Astrocyte (in vitro differentiated cells and primary cell): ENCODE measurements around the gene MATCAP1. TPM values are rescaled to one million over a fixed set of nuclear protein-coding genes. Genes with fewer than 3 reads are reported as not detected.

Experiments used
- DNase-seq: peaks from one replicate; pipeline ENCODE4 v3.0.0-alpha.2; 2010; ENCODE audit warnings: low read depth
- FAIRE-seq: peaks from 2 replicates; lab custom pipeline; 2011; peaks lifted over from hg19 to GRCh38; lab: Jason Lieb, UNC
- H2AFZ ChIP-seq: 2 replicates; pipeline ENCODE4 v1.6.0; 2012; ENCODE audit warnings: low read depth, low read length, inconsistent platforms
- H3K27ac ChIP-seq: 2 replicates; pipeline ENCODE4 v1.5.1; 2011; ENCODE audit warnings: low read depth, low read length, inconsistent platforms
- H3K27me3 ChIP-seq: 2 replicates; pipeline ENCODE4 v1.6.0; 2011; ENCODE audit warnings: low read length, inconsistent platforms; ENCODE audit not compliant: insufficient read depth
- H3K36me3 ChIP-seq: 2 replicates; pipeline ENCODE4 v1.5.1; 2011; ENCODE audit warnings: low read length, inconsistent platforms; ENCODE audit not compliant: insufficient read depth
- H3K4me1 ChIP-seq: 2 replicates; pipeline ENCODE4 v1.5.1; 2011; ENCODE audit warnings: low read length, inconsistent platforms; ENCODE audit not compliant: insufficient read depth
- H3K4me2 ChIP-seq: 2 replicates; pipeline ENCODE4 v1.6.0; 2012; ENCODE audit warnings: low read length, inconsistent platforms
- H3K4me3 ChIP-seq: 2 replicates; pipeline ENCODE4 v1.5.1; 2011; ENCODE audit warnings: low read depth, mild to moderate bottlenecking, low read length, inconsistent platforms; ENCODE audit not compliant: insufficient read depth
- H3K79me2 ChIP-seq: 2 replicates; pipeline ENCODE4 v1.6.0; 2012; ENCODE audit warnings: mild to moderate bottlenecking, low read length, inconsistent platforms; ENCODE audit not compliant: insufficient read depth
- H3K9ac ChIP-seq: 2 replicates; pipeline ENCODE4 v1.6.0; 2012; ENCODE audit warnings: mild to moderate bottlenecking, low read length, inconsistent platforms
- H3K9me3 ChIP-seq: 2 replicates; pipeline ENCODE4 v1.5.1; 2012; ENCODE audit warnings: low read depth, mild to moderate bottlenecking, low read length, inconsistent platforms; ENCODE audit not compliant: insufficient read depth
- H4K20me1 ChIP-seq: 2 replicates; pipeline ENCODE4 v1.6.0; 2012; ENCODE audit warnings: low read length, inconsistent platforms; ENCODE audit not compliant: insufficient read depth
- H3K27ac Mint-ChIP-seq: one replicate; pipeline ENCODE4 v1.8.0; 2021; ENCODE audit warnings: mild to moderate bottlenecking, mixed read lengths; ENCODE audit not compliant: unreplicated experiment
- H3K27me3 Mint-ChIP-seq: one replicate; pipeline ENCODE4 v1.8.0; 2021; ENCODE audit warnings: low read depth, mixed read lengths; ENCODE audit not compliant: unreplicated experiment
- H3K36me3 Mint-ChIP-seq: one replicate; pipeline ENCODE4 v1.8.0; 2021; ENCODE audit warnings: low read depth, mixed read lengths; ENCODE audit not compliant: unreplicated experiment
- H3K4me1 Mint-ChIP-seq: one replicate; pipeline ENCODE4 v1.8.0; 2021; ENCODE audit warnings: low read depth, mixed read lengths; ENCODE audit not compliant: unreplicated experiment
- H3K4me3 Mint-ChIP-seq: one replicate; pipeline ENCODE4 v1.8.0; 2021; ENCODE audit warnings: mild to moderate bottlenecking, moderate library complexity, mixed read lengths; ENCODE audit not compliant: unreplicated experiment
- H3K9me3 Mint-ChIP-seq: one replicate; pipeline ENCODE4 v1.8.0; 2021; ENCODE audit warnings: mild to moderate bottlenecking, mixed read lengths; ENCODE audit not compliant: unreplicated experiment
- EZH2 ChIP-seq: IDR thresholded peaks from 2 replicates; pipeline ENCODE4 v1.6.1; 2012; ENCODE audit warnings: mild to moderate bottlenecking, low read length, inconsistent platforms; ENCODE audit not compliant: insufficient read depth
- total RNA-seq: library from RNA; stranded (reverse); gene quantifications from 2 replicates; pipeline ENCODE4 v1.2.1, GENCODE V29; 2021
- TF ChIP-seq, protein P1 (sequence below): IDR thresholded peaks from 2 replicates; pipeline ENCODE4 v1.5.1; 2011; ENCODE audit warnings: low read depth, mild to moderate bottlenecking, inconsistent platforms, low read length, moderate library complexity; ENCODE audit not compliant: insufficient read depth

The MATCAP1 gene
- total RNA-seq, 1 donor from 2014 or later: 26.1 TPM

GRCh38 chr16:67223992-67224391, 40.2 kb upstream of the MATCAP1 start:
- Histone ChIP-seq H3K9me3 (no peaks in the 10 kb centered on the region), H3K4me3 (no peak overlapping the region), H4K20me1 (peaks cover 13% of the 10 kb centered on the region), H3K36me3 (peaks cover 11% of the 10 kb centered on the region), H3K4me1 (peaks cover 20% of the 10 kb centered on the region), H3K27ac (no peak overlapping the region), H3K9ac (no peak overlapping the region), H3K4me2 (no peak overlapping the region), H3K79me2 (peaks cover 32% of the 10 kb centered on the region), H2AFZ (no peak overlapping the region), H3K27me3 (no peaks in the 10 kb centered on the region)
- peaks cover 3% of the 10 kb centered on the region for H3K4me1 Mint-ChIP-seq
- H3K9me3 Mint-ChIP-seq: no peaks in the 10 kb centered on the region
- H3K27me3 Mint-ChIP-seq: no peaks in the 10 kb centered on the region
- no peak overlapping the region for H3K27ac Mint-ChIP-seq
- TF ChIP-seq, protein P1, sequence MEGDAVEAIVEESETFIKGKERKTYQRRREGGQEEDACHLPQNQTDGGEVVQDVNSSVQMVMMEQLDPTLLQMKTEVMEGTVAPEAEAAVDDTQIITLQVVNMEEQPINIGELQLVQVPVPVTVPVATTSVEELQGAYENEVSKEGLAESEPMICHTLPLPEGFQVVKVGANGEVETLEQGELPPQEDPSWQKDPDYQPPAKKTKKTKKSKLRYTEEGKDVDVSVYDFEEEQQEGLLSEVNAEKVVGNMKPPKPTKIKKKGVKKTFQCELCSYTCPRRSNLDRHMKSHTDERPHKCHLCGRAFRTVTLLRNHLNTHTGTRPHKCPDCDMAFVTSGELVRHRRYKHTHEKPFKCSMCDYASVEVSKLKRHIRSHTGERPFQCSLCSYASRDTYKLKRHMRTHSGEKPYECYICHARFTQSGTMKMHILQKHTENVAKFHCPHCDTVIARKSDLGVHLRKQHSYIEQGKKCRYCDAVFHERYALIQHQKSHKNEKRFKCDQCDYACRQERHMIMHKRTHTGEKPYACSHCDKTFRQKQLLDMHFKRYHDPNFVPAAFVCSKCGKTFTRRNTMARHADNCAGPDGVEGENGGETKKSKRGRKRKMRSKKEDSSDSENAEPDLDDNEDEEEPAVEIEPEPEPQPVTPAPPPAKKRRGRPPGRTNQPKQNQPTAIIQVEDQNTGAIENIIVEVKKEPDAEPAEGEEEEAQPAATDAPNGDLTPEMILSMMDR: no peak
- no peak for FAIRE-seq
- H3K36me3 Mint-ChIP-seq: peaks cover 6% of the 10 kb centered on the region
- DNase-seq: no peak
- no peak overlapping the region for H3K4me3 Mint-ChIP-seq

GRCh38 chr16:67216612-67217490, 33.1 kb upstream of the MATCAP1 start:
- peaks cover under 1% of the 10 kb centered on the region for H3K4me1 Mint-ChIP-seq
- H4K20me1 ChIP-seq: no peaks in the 10 kb centered on the region
- no peak overlapping the region for H3K4me3 ChIP-seq
- H3K27me3 Mint-ChIP-seq: peaks cover 15% of the 10 kb centered on the region
- no peaks in the 10 kb centered on the region for H3K9me3 ChIP-seq
- no peaks in the 10 kb centered on the region for H3K36me3 ChIP-seq
- TF ChIP-seq EZH2: no peak
- TF ChIP-seq, protein P1: no peak
- no peak overlapping the region for H3K27ac ChIP-seq
- H3K4me1 ChIP-seq: no peaks in the 10 kb centered on the region
- DNase-seq (no peak), FAIRE-seq (no peak)
- no peak overlapping the region for H3K4me3 Mint-ChIP-seq
- H3K36me3 Mint-ChIP-seq: peaks cover 34% of the 10 kb centered on the region
- no peaks in the 10 kb centered on the region for H3K79me2 ChIP-seq
- no peak overlapping the region for H3K4me2 ChIP-seq
- no peaks in the 10 kb centered on the region for H3K9me3 Mint-ChIP-seq
- H2AFZ ChIP-seq: no peak overlapping the region
- H3K9ac ChIP-seq: no peak overlapping the region
- no peak overlapping the region for H3K27ac Mint-ChIP-seq
- H3K27me3 ChIP-seq: no peaks in the 10 kb centered on the region

- no peaks in the 10 kb centered on the region for H3K4me1 ChIP-seq
- no peaks in the 10 kb centered on the region for H4K20me1 ChIP-seq
- H3K9me3 ChIP-seq: no peaks in the 10 kb centered on the region
- peaks cover 32% of the 10 kb centered on the region for H3K36me3 Mint-ChIP-seq
- H3K4me2 ChIP-seq: no peak overlapping the region
- no peak overlapping the region for H3K9ac ChIP-seq
- H3K79me2 ChIP-seq: no peaks in the 10 kb centered on the region
- no peak overlapping the region for H3K4me3 ChIP-seq
- H3K4me1 Mint-ChIP-seq: peaks cover 2% of the 10 kb centered on the region
- H3K9me3 Mint-ChIP-seq: no peaks in the 10 kb centered on the region
- DNase-seq (no peak), FAIRE-seq (no peak)
- no peak overlapping the region for H2AFZ ChIP-seq
- H3K27me3 ChIP-seq: no peaks in the 10 kb centered on the region
- H3K27ac ChIP-seq: no peak overlapping the region
- H3K36me3 ChIP-seq: no peaks in the 10 kb centered on the region
- H3K27ac Mint-ChIP-seq: no peak overlapping the region
- H3K27me3 Mint-ChIP-seq: peaks cover 21% of the 10 kb centered on the region
- no peak overlapping the region for H3K4me3 Mint-ChIP-seq
- TF ChIP-seq, protein P1: no peak
- no peak for TF ChIP-seq EZH2
Observed at GRCh38 chr16:67215706-67216105, 31.9 kb upstream of the MATCAP1 start.
